ENCODE measurements around the gene KLC3.

Gene KLC3

DNA sequence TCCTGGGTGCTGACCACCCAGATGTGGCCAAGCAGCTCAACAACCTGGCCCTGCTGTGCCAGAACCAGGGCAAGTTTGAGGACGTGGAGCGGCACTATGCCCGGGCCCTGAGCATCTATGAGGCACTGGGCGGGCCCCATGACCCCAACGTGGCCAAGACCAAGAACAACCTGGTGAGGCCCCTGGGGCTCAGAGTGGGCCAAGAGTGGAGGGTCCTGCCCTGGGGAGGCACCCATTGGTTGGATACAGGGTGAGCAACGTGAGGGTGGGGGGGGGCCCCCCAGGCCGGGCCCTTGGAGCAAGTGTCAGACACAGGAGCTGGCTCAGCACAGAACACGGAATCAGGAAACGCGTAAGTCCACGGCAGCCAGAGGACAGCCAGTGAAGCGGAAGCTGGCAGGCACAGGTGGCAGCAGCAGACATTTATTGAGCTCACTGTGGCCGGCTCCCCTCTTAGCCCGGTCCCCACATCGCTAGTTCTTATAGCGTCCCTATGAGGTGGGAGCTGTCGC is 8.9 kb downstream of the KLC3 start:
- DNase-seq = no peak

DNA sequence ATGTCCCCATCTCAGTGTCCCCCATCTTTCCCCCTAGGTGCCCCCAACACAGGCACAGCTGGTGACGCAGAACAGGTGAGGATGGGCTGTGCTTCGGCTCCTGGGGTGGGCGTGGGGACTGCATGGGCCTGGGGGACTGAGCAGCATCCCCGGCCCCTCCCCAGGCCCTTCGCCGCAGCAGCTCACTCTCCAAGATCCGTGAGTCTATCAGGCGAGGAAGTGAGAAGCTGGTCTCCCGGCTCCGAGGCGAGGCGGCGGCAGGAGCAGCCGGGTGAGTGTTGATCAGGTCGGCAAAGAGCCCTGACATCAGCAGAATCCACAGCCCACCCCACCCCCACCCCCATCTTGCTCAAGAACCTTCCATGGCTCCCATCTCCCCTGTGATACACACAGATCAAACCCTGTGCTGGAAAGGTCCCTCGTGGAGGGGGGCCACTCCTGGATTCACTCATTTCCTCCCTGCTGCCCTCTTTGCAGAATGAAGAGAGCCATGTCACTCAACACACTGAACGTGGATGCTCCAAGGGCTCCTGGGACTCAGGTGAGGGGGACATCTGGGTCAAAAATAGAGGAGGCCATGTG is 10.0 kb downstream of the KLC3 start:
- no peak for DNase-seq

DNA sequence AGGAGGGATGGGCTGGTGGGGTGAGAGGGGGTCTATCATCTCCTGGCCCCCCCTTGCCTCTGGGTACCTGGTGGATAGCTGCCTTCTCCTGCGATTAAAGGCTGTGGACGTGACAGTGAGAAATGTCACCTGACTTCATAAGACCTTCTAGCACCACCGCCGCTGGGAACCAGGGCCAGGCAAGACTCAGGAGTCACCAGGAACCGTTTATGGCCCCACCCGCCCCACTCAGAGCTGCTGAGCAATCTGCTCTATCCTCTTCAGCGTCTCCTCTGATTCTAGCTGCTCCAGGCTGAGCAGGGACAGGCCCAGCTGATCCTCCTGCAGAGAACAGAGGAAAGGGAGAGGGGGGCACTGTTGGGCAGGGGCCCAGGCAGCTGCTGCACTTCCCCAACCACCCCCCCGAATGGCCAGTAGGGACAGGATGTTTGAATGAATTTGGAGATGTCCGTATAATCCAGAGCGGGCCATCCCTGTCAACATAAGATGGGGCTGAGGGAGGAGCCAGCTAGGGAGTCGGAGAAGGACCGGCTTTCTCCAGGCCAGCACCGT is 10.9 kb downstream of the KLC3 start:
- no peak for DNase-seq

DNA sequence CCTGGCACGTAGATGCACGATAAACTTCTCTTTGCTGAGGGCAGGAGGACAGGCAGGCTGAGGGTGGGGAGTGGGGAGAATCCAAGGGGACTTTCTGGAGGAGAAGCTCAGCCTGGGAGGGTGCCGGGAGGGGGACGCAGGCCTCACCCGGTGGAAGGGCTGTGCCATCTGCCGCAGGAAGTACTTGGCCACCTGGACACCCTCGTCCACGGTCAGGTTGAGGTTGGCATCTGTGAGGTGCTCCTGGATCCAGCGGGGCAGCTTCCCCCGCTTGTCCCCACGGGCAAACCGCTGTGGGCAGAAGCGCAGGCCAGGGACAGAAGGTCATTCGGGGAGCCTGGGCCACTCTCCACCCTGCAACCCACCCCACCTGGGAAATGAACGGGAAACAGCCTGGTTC is 11.5 kb downstream of the KLC3 start:
- no peak for DNase-seq

DNA sequence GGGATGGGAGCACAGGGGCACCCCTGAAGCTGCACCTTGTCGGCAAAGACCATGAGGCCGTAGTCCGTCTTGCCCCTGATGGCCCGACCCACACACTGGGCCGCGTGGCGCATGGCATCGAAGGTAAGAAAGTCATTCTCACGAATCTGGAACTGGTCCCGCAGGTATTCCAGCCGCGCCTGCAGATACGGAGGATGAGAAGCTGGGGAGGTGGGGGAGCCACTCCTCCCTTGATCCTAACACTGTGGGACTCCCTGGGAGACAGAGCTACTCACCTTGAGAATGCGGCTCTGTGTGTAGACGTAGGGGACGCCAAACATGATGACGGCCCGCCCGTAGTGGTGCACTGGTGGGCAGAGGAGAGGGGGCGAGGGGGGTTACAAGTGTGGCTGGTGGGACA is 11.9 kb downstream of the KLC3 start:
- no peak for DNase-seq

DNA sequence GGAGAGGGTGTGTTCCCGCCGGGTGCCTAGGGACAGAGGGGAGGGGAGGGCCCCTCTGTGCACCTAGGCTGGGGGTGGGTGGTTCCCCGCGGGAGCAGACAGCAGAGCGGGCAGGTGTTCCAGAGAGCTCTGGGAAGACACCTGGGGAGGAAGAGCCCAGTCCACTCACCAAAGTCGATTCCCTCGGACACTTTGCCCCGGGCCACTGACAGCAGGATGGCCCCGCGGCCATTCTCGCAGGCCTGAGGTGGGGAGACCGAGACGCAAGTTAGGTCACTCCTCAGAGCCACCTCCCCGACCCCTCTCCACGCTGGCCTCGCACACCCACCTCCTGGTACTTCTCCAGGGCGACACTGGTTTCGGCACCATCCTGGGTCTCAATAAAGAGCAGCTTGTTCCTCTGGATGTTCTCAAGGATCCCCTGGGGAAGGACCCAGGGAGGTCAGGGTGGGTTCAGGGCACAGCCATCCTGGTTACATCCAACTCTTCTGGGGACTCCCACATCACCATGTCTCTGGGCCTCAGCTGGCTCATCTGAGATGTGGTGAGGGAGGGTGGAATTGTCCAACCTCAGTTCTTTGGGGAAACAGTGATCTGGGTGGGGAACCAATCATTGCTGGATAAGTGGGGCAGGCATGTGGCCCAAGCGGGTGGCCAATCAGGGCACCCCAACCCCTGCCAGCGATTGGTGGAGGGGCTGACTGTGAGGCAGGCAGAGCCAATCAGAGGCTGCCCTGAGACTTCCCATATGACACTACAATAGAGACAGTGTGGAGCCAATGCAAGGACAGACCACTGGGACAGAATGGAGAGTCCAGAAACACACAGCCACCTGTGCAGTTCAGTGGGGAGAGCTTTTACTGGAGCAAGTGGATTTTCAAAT is 12.6 kb downstream of the KLC3 start:
- DNase-seq = no peak

DNA sequence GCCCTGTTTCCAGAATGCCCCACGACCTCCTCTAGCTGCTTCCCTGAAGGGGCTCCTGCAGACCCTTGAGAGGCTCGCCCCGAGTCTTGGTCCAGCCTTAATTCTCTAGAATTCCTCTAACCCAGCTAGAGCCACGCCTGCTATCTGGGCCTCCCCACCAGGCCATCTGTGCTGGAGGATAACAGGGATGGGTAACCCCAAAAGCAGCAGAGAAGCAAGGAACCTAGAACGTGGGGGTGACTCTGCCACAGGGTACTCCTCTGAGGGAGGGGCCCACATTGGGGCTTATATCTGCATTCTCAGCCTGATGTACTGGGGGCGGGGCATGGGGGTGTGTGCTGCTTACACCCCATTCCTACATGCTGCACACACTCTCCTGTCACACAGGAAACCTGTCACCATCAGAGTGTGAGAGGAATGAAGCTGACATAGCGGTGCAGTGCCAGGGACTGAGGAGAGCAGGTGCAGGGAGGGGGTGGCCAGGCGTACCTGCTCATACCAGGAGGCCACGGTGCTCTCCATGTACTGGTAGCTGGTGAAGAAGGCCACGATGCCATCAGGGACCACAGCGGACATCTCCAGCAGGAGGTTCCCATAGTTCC is 13.8 kb downstream of the KLC3 start:
- no peak for DNase-seq

DNA sequence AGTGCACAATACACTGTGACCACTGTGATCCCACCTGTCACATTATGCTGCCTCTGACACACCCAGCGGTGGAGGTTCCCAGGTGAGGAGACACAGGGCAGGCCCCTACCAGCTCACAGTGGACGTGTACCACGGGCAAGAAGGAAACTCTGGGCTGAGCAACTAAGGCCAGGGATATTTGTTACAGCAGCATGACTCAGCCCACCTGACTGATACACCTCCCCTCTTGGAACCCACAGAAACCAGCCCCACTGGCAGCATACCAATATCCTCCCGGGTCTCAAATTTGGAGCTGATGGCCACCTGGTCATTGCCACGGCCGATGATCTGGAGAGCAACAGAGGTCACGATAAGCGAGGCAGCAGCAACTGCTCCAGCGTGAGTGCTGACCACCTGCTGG is 14.9 kb downstream of the KLC3 start:
- no peak for DNase-seq

DNA sequence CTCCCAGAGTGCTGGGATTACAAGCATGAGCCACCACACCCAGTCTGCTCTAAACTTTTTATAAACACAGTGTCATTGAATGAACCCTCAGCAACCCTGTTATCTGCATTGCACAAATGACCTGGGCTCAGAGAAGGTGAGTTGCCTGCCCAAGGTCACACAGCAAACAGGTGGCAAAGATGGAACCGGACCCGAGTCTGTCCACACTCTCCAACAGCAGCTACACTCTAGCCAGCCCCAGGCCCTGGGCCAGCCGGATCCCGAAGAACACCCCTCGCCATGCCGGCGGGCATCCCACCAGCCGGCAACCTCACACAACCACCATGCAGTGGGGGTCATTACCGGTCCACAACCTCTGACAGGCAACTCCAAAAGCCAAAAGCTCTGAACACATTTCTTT is 15.4 kb downstream of the KLC3 start:
- no peak for DNase-seq

DNA sequence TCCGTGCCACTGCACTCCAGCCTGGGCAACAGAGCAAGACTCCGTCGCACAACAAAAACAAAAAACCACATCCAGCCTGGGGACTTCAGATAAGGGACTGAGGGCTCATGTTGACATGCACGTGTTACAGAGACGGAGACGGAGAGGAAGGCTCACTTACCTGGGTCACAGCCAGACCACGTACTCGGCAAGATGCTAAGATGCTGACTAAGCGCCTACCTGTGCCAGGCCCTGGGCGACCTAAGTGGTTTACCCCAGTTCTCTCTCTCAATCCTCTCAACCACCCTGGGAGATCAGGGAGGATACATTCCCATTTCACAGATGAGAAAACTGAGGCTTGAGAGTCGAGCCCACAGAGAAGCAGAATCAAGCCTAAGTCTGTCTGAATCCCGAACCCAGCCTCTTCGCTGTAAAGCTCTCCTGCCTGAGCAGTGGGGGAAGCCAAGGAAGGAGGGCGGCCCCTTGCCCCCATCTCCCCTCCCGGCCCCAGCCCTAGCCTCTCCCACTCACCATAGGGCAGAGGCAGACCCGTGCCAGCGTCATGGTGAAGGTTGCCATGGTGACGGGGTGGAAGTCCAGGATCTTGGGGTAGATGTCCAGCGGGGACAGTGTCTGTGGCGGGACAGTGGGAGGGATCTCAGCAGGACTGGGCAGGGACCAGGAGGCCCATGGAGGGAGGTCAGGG is 16.4 kb downstream of the KLC3 start:
- DNase-seq = no peak

DNA sequence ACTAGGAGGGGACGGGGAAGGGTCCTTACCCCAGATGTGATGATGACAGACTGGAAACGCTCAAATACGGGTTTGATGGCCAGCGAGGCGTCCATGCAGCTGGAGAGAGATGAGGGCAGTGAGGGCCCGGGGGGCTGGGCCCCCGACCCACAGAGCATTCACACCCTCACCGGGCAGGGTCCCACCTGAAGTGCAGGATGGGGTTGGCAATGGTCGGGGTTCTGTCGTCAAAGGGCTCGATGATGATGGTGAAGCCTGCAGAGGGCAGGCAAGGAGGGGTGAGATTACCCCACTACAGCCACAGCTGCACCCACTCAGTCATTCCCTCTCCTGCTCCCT is 16.9 kb downstream of the KLC3 start:
- no peak for DNase-seq

DNA sequence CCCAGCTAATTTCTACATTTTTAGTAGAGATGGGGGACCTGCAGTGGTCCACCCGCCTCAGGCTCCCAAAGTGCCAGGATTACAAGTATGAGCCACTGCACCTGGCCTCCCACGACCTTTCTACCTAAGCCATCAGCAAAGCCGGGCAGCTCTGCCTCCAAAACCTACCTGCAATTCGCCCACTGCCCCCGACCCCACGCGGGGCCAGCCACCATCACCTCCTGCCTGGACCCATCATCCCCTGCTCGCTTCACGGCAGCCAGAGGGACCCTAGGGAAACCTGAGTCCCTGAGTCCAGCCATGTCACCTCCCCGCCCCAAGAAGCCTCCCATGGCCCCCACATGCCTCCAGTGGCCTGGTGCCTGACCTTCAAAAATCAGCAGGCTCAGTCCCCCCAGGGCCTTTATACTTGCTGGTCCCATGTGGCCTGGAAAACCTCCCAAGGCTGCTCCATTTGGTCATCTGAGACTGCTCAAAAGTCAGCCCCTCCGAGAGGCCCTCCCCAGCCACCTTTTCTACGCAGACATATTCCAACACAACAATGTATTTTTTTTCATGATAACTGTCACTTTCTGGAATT is 17.8 kb downstream of the KLC3 start:
- DNase-seq = no peak

DNA sequence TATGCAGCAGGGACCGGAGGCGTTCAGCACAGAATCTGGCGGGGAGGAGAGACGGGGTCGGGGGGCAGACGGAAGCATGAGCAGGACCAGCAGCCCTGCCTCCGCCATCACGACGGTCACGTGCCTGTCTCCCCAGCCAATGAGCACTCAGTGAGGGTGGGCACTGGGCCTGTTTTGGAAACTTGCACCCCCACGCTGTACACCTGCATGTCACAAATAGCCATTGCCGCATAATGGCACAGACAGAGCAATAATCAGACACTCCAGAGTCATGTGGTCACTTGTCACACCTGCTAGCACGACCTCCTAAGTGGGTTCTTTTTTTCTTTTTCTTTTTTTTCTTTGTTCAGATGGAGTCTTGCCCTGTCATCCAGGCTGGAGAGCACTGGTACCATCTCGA is 21.1 kb downstream of the KLC3 start:
- no peak for DNase-seq

DNA sequence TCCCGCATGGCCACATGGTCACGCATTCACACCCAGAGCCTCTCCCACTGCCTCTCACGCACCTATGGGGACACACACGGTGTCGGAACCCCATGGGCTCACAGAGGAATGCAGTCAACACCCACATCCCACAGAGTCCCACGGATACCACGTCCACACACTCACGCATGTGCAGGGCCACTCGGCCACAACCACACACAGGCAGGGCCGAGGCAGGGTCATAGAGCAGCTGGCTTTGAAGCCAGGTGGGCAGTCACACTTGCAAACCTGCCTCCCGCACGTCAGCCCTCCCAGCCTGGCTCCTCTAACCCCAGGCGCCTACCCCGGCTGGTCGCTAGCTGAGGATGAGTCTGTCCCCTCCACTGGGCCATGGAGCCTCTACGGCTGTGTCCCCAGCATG is 21.7 kb downstream of the KLC3 start:
- no peak for DNase-seq

DNA sequence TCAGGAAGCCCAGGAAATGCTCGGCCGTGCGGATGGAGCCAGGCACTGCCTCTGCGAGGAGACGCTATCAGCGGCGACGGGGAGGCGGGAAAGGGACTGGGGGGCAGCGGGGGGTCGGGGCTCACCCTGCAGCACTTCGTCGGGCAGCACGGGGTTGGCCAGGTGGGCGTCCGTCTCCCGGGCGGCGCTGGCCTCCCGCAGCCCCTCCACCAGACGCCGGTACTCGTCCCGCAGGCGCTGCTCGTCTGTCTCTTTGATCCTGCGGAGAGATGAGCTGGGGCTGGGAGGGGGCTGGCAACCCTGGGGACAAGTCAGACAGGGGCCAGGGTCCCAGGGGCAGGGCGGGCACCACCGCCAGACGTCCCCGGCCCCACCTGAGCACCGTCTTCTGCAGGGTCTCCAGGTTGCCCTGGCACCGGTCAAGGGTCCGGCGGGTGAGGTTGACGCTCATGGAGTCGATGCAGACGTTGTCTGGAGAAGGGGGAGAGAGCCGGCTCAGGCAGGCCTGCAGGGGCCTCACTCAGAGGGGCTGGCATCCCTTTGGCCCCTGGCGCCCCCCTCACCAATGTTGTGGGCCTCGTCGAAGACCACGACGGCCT is 23.4 kb downstream of the KLC3 start:
- no peak for DNase-seq

DNA sequence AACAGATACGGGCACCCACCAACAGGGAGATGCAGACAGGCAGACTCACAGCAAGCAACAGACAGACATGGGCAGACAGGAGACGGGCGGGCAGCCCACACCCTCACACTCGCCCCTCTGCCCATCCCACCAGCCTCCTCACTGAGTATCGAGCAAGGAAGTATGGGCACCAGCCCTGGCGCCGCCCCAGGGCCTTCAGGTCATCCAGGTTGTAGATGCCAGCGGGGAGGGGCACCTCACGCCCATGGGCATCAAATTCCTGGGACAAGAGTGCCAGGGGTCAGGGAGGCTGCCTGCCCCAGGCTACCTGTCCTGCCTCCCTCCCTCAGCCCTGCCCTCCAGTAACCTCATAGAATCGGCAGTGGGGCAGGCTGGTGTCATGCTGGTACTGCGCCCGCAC is 24.1 kb downstream of the KLC3 start:
- no peak for DNase-seq

DNA sequence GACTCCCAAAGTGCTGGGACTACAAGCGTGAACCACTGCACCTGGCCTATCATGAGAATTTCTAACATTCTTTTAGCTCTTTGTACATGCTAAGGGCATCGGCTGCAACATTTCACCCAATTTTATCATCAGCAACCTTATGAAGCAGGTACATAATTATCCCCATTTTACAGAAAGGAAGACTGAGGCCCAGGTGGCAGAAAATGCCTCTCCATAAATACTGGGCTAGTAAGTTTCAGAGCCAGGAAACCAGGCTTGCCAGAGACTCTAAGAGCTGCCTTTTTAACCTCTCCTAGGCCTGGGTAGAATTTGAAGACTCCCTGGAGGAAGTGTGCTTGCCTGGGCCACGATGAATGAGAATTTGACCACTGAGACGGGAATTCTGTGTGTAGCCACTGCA is 27.6 kb downstream of the KLC3 start:
- no peak for DNase-seq

DNA sequence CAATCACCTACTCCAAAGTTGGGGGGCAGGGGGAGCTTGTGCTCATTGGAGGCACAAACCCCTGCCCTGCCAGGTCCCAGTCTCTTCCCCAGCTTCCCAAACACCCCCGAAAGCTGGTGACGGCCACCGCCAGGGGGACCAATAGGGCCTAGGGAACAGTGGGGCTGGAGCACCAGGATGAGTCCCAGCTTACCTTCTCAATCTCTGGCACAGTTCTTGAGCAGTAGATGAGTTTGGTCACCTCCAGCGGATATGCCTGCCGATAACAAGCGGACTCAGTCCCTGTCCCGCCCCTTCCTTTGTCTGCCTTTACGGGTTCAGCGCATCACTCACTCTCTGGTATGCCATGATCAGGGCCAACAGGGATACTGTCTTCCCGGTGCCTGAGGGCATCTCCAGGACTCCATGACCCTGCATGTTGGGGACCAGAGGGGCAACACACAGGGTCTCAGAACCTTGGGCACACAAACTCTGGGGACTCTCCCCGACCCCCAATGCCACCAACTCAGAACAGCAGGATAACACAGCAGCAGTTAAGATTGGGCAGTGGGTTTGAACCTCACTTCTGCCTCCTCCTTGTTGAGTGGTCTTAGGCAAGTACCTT is 28.3 kb downstream of the KLC3 start:
- no peak for DNase-seq

DNA sequence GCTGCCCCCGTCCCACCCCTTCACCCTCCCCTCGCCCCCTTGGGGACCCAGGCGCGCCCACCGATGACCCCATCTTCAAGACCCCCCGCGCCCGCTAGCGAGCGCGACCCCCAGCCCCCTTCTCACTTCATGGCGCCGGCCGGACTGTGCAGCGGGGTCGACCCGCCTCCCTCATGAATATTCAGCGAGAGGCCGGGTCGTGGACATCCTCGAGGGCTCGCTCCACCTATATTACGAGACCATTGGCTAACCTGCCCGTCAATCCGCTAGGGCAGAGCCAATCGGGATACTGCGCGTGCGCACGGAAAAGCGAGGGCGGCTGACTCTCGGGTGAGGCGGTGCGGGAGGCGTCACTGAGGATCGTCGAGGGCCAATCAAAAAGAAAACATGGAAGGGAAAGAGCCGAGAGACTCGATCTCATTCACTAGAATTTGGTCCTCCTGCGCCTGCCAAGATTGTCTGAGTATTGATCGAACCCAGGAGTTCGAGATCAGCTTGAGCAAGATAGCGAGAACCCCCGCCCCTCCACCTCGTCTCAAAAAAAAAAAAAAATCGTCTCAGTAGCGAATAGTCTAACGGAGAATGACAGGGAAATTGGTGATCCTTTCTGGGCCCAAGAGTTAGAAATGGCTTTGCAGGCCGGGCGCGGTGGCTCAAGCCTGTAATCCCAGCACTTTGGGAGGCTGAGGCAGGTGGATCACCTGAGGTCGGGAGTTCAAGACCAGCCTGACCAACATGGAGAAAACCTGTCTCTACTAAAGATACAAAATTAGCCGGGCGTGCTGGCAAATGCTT is 30.1 kb downstream of the KLC3 start, which contains the start of gene ERCC2:
ERCC2 (minus strand) TSS at position 164 of the 795 bp plus-strand sequence; CDS start at position 131, 33 bp downstream.
- peak; percentile 99 for DNase-seq

DNA sequence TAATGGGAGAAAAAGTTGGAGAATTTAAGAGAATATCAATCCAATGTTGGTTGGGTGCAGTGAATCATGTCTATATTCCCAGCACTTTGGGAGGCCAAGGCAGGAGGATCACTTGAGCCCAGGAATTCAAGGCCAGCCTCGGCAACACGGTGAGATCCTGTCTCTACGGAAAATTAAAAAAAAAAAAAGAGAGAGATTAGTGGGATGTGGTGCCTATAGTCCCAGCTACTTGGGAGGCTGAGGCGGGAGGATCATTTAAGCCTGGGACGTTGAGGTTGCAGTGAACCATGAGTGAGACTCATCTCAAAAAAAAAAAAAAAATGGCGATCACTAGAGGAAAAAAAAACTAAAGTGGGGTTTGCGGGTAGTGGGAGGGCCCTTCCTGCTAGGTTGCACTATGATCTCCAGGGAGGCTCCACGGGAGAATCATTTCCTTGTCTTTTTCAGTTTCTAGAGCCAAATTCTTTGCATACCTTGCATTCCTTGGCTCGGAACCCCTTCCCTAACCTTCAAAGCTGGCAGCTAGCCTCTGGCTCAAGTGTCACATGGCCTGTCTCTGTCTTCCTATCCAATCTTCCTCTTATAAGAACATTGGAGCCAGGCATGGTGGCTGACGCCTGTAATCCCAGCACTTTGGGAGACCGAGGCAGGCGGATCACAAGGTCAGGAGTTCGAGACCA is 35.6 kb downstream of the KLC3 start:
- DNase-seq = no peak
